Endothelial cell of umbilical vein (primary cell): Measurements from ENCODE around the gene ODAM. TPM values are rescaled to one million over a fixed set of nuclear protein-coding genes. Genes with fewer than 3 reads are reported as not detected.

Experiments
- BruUV-seq: library from RNA; stranded (reverse); fragments of 400-500 nt; replicated peaks from 2 replicates; lab custom pipeline; 2021; lab: Mats Ljungman, UMichigan
- CTCF ChIA-PET: fragments of 300-600, 350-600 bp; sonication (Branson Sonifier 250); formaldehyde crosslinking; loops from one replicate; lab custom pipeline; 2021; ENCODE audit warnings: antibody characterized with exemption, inconsistent platforms; lab: Charles Lee
- POLR2A ChIA-PET: fragments of 300-600, 350-600 bp; sonication (Branson Sonifier 250); formaldehyde crosslinking; loops from one replicate; lab custom pipeline; 2021; ENCODE audit warnings: antibody characterized with exemption, inconsistent platforms; lab: Charles Lee
- DNase-seq: peaks from one replicate; pipeline ENCODE4 v3.0.0-alpha.2; 2011; ENCODE audit warnings: low read depth, low spot score
- FAIRE-seq: peaks from 2 replicates; lab custom pipeline; 2011; peaks lifted over from hg19 to GRCh38; lab: Jason Lieb, UNC
- H2AFZ ChIP-seq: 2 replicates; pipeline ENCODE4 v1.6.0; 2012; ENCODE audit warnings: low read depth, low read length, control low read depth, inconsistent platforms
- H3K27ac ChIP-seq: 2 replicates; pipeline ENCODE4 v1.5.1; 2011; ENCODE audit warnings: low read depth, mild to moderate bottlenecking, control low read depth, low read length, moderate library complexity; ENCODE audit not compliant: insufficient read depth
- H3K27me3 ChIP-seq, 2 experiments: 2 replicates each; pipeline versions ENCODE4 v1.6.0 to v1.6.1; 2011; ENCODE audit warnings: low read length in 2 of 2, mixed read lengths in 1 of 2; ENCODE audit not compliant: control insufficient read depth in 2 of 2, insufficient read depth in 2 of 2
- H3K36me3 ChIP-seq, 2 experiments: 2 replicates in 1 of 2; 3 replicates in 1 of 2; pipeline ENCODE4 v1.5.1; 2011; ENCODE audit warnings: low read length in 2 of 2, mild to moderate bottlenecking in 1 of 2, moderate library complexity in 1 of 2; ENCODE audit not compliant: control insufficient read depth in 2 of 2, insufficient read depth in 2 of 2; ENCODE audit errors: extremely low read depth in 1 of 2
- H3K4me1 ChIP-seq: 3 replicates; pipeline ENCODE4 v1.5.1; 2011; ENCODE audit warnings: mild to moderate bottlenecking, low read length; ENCODE audit not compliant: control insufficient read depth, insufficient read depth; ENCODE audit errors: extremely low read depth
- H3K4me2 ChIP-seq: 2 replicates; pipeline ENCODE4 v1.6.1; 2011; ENCODE audit warnings: low read length, control low read depth, mixed read lengths; ENCODE audit not compliant: insufficient read depth
- H3K4me3 ChIP-seq, 3 experiments: fragments of 200-600 bp in 1 of 3; sonication (generic), shearing (Covaris generic) in 1 of 3; replicated peaks in 1 of 3; 2 replicates each; pipeline ENCODE4 v1.5.1; 2011 to 2016; ENCODE audit warnings: control low read depth in 3 of 3, low read length in 3 of 3, mild to moderate bottlenecking in 2 of 3, inconsistent platforms in 1 of 3, low read depth in 1 of 3, moderate library complexity in 1 of 3; ENCODE audit not compliant: insufficient read depth in 1 of 3
- H3K79me2 ChIP-seq: 2 replicates; pipeline ENCODE4 v1.6.0; 2012; ENCODE audit warnings: low read length, inconsistent platforms; ENCODE audit not compliant: control insufficient read depth, insufficient read depth
- H3K9ac ChIP-seq: replicated peaks from 2 replicates; pipeline ENCODE3; 2011; ENCODE audit warnings: low read length, control low read depth; ENCODE audit not compliant: insufficient read depth; ENCODE audit errors: extremely low read depth
- H3K9me1 ChIP-seq: replicated peaks from 3 replicates; pipeline ENCODE4 v1.6.0; 2011; ENCODE audit warnings: mild to moderate bottlenecking, low read length; ENCODE audit not compliant: control insufficient read depth, insufficient read depth; ENCODE audit errors: extremely low read depth
- H3K9me3 ChIP-seq: replicated peaks from 2 replicates; pipeline ENCODE4 v1.5.1; 2012; ENCODE audit warnings: low read length, inconsistent platforms; ENCODE audit not compliant: control insufficient read depth, insufficient read depth
- H4K20me1 ChIP-seq: replicated peaks from 2 replicates; pipeline ENCODE3; 2011; ENCODE audit warnings: mild to moderate bottlenecking, low read length; ENCODE audit not compliant: control insufficient read depth, insufficient read depth; ENCODE audit errors: extremely low read depth
- CTCF ChIP-seq, 2 donors: IDR thresholded peaks; 1 replicate in 1 of 2; 2 replicates in 1 of 2; pipeline ENCODE4 v1.5.1; 2011; ENCODE audit warnings: low read length in 2 of 2, mild to moderate bottlenecking in 2 of 2, moderate library complexity in 2 of 2, control low read depth in 1 of 2, inconsistent platforms in 1 of 2, low read depth in 1 of 2; ENCODE audit not compliant: insufficient read depth in 1 of 2; ENCODE audit errors: extremely low read depth in 1 of 2
- EZH2 ChIP-seq: IDR thresholded peaks from 2 replicates; pipeline ENCODE4 v1.6.1; 2012; ENCODE audit warnings: borderline replicate concordance, low read depth, mild to moderate bottlenecking, moderate library complexity, low read length, inconsistent platforms; ENCODE audit not compliant: severe bottlenecking
- FOS ChIP-seq: IDR thresholded peaks from 2 replicates; pipeline ENCODE4 v1.6.1; 2011; ENCODE audit warnings: mild to moderate bottlenecking, low read length, moderate library complexity, borderline replicate concordance; ENCODE audit not compliant: insufficient read depth
- GATA2 ChIP-seq: IDR thresholded peaks from 2 replicates; pipeline ENCODE4 v1.7.0; 2011; ENCODE audit warnings: low read depth, mild to moderate bottlenecking, moderate library complexity, mixed read lengths, low read length; ENCODE audit not compliant: insufficient read length, insufficient read depth
- JUN ChIP-seq: IDR thresholded peaks from 2 replicates; pipeline ENCODE4 v1.6.1; 2011; ENCODE audit warnings: borderline replicate concordance, low read depth; ENCODE audit not compliant: insufficient read length, insufficient read depth
- MAX ChIP-seq: IDR thresholded peaks from 2 replicates; pipeline ENCODE4 v1.6.1; 2011; ENCODE audit not compliant: insufficient read depth, insufficient read length
- MYC ChIP-seq: IDR thresholded peaks from one replicate; pipeline ENCODE4 v1.6.1; 2011; ENCODE audit warnings: mild to moderate bottlenecking, low read depth, low read length
- POLR2A ChIP-seq: IDR thresholded peaks from 2 replicates; pipeline ENCODE4 v1.6.1; 2012; ENCODE audit warnings: low read depth, mild to moderate bottlenecking, control low read depth, low read length
- POLR2AphosphoS5 ChIP-seq: IDR thresholded peaks from 2 replicates; pipeline ENCODE4 v1.6.1; 2012; ENCODE audit warnings: low read depth, mild to moderate bottlenecking, control low read depth, low read length, moderate library complexity; ENCODE audit not compliant: insufficient read depth
- dilution Hi-C: fragments of 300-500 bp; cut with MboI; formaldehyde crosslinking; loops from one replicate; pipeline ENCODE4 v1.15.0; 2019; ENCODE audit warnings: low sequenced_read_pairs; ENCODE audit not compliant: extremely low pct_ligation_motif_present
- intact Hi-C: fragments of 100-400 bp; cut with micrococcal nuclease; formaldehyde crosslinking; loops from one replicate; pipeline ENCODE4 v1.10.0; 2022
- polyA plus RNA-seq, 4 experiments: library from polyadenylated mRNA; depleted of rRNA in 3 of 4; stranded (reverse) in 3 of 4; unstranded in 1 of 4; fragments of >200 nt; gene quantifications; 2 replicates each; pipeline versions ENCODE4 v1.2.1 to v1.2.3, GENCODE V29; 2011 to 2012; ENCODE audit warnings: missing spikeins in 1 of 4
- total RNA-seq: library from RNA; stranded (reverse); gene quantifications from 2 replicates; pipeline ENCODE4 v1.2.3, GENCODE V29; 2021

ODAM gene
- total and polyA plus RNA-seq, 2 donors (not counting 3 experiments of a cell fraction or from before 2014, with no cell fraction given): not detected

GRCh38 chr4:70179811-70180210 lies 15.7 kb upstream of the ODAM start:
- Histone ChIP-seq H3K9me1 (no peaks in the 10 kb centered on the region), H3K27ac (no peak overlapping the region), H3K4me2 (no peak overlapping the region), H3K9ac (no peak overlapping the region), H3K4me1 (no peaks in the 10 kb centered on the region), H4K20me1 (no peaks in the 10 kb centered on the region), H3K79me2 (no peaks in the 10 kb centered on the region), H3K27me3 (no peaks in the 10 kb centered on the region), H3K4me3 (no peak overlapping the region), H3K9me3 (no peaks in the 10 kb centered on the region), H3K36me3 (no peaks in the 10 kb centered on the region), H2AFZ (no peak overlapping the region)
- DNase-seq: no peak
- BruUV-seq: no TSS peak
- ChIA-PET CTCF (interaction anchor here (1.1 kb wide), 1 partner anchor 489 kb away, joined by 3 read pairs; no protein-coding TSS in a partner anchor), POLR2A (no interaction called here)
- TF ChIP-seq POLR2A: no peak
- no peak for TF ChIP-seq MYC
- no peak for TF ChIP-seq EZH2
- TF ChIP-seq FOS: no peak
- intact Hi-C loops: no loop called here
- dilution Hi-C loops: no loop called here
- no peak for FAIRE-seq

DNA sequence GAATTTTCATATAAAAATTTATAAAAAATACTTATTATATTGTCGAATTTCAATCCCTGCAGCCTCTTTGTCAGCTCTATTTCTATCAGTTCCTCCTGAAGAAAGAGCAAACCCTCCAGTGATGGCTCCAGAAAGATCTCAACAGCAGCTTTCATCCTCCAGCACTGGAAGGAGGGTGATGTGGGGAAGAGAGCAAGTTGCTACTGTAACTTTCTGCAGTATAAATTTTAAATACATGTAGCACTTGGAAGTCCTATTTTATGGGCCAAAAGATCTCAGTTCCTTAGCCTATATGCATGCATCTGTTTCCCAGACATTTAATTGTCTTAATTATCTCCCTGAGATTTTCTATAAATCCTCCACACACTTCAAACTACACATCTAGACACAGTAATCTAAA lies 13.7 kb upstream of the ODAM start:
- Histone ChIP-seq H3K4me3 (no peak overlapping the region), H3K27me3 (no peaks in the 10 kb centered on the region), H3K9me1 (no peaks in the 10 kb centered on the region), H3K4me1 (no peaks in the 10 kb centered on the region), H3K4me2 (no peak overlapping the region), H4K20me1 (no peaks in the 10 kb centered on the region), H3K36me3 (no peaks in the 10 kb centered on the region), H3K79me2 (no peaks in the 10 kb centered on the region), H3K27ac (no peak overlapping the region), H3K9me3 (no peaks in the 10 kb centered on the region), H2AFZ (no peak overlapping the region), H3K9ac (no peak overlapping the region)
- dilution Hi-C loops: no loop called here
- TF ChIP-seq MYC (no peak), FOS (no peak), CTCF (IDR thresholded peaks at IDR 0.05; ENCODE audit: extremely low read depth in 1 of 2, insufficient read depth in 1 of 2, low read depth in 1 of 2, low read length in 2 of 2) (no peak), JUN (no peak), POLR2A (no peak), MAX (no peak), GATA2 (no peak), EZH2 (no peak), POLR2AphosphoS5 (no peak)
- BruUV-seq: no TSS peak
- intact Hi-C loops: loop anchor here (2.0 kb wide), 1 partner anchor 863 kb away; no protein-coding TSS in a partner anchor
- ChIA-PET POLR2A (no interaction called here), CTCF (interaction anchor here (0.7 to 5.2 kb wide), 4 partner anchors 286 to 864 kb away, joined by 3 to 75 read pairs (median 10); no protein-coding TSS in a partner anchor)
- no peak for FAIRE-seq
- no peak for DNase-seq
